Fibroblast of skin of abdomen (primary cell): ENCODE measurements around the gene LRP4.
A peak's percentile ranks its signal among the peaks of the same experiment; 100 is the strongest.

Source experiments
- DNase-seq: peaks from one replicate; pipeline ENCODE4 v3.0.0-alpha.2; 2013

The LRP4 gene

DNA sequence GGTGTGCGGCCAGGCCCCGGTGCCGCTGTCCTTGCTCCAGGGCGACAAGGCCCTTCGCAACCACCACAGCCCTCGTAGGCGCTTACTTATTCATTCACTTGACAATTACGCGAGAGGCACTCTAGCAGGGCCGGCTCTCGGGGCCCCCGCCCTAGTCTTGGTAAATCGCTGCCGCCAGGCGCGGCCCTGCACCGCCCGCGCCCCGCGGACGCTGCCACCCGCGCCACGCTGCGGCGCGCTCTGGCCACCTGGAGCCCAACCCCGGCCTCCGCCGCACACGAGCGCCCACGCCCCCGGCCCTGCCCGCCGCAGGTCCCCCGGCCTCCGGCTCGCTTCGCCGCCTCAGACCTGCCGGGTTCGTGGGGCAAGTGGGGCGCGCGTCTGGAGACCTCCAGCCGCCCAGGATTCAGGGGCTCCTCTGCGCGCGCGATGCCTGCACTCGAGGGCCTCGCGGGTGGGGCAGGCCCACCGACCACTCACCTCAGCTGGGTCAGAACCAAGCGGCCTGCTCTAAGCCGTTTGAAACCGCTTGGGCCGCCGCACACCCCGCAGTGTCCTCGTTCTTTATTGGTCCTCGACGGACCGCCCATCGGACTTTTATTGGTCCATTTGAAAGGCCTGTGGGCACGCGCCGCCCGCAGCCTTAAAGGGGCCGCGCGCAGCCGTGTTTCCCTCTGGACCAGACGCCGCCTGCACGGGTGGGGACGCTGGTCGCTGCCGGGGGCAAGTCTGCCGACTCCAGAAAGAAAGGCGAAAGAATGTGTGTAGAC is 72.4 kb downstream of the LRP4 start, which contains the start of gene CKAP5:
Gene CKAP5 (minus strand): TSS at position 541 of the 770 bp plus-strand sequence. CDS start 25,049 bp downstream, outside the sequence.
- peak; percentile 88 for DNase-seq

DNA sequence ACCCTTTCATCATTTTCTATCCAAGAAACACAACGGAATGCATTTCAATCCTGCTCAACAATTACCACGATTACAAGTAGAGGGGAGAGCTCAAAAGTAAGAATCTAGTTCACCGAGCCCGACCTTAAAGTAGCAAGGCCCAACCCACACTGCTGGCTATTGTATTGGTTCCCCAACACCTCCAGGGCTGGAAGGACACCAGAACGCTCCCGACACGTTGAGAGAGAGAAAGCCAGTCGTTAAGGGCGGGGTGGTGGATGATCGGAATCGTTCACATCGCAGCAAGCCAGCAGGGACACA is 73.0 kb downstream of the LRP4 start:
- no peak for DNase-seq

DNA sequence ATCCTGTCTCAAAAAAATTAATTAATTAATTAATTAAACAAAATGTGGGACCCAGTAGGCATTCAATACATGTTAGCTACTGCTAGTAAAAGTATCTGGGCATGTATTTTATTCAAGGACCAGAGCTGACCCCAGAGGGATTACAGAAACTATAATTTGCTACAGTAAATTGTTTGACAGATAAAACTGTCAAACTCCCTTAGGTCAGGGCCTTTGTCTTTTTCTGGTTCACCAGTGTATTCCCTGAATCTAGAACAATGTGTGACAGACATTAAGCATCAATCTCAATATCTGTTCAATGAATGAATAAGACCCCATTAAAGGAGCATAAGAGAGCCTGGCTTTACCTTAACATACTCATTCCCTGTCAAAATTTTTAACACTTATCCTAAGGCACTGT is 78.2 kb downstream of the LRP4 start:
- DNase-seq = no peak

DNA sequence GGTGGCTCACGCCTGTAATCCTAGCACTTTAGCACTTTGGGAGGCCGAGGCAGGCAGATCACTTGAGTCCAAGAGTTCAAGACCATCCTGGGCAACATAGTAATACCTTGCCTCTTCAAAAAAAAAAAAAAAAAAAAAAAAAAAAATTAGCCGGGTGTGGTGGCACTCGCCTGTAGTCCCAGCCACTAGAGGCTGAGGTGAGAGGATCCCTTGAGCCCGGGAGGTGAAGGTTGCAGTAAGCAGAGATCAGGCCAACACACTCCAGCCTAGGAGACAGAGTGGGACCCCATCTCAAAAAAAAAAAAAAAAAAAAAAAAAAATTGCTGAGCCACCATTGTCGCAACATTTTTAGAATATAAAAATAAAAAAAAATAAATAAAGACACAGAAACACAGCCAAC is 79.8 kb downstream of the LRP4 start:
- DNase-seq = no peak

DNA sequence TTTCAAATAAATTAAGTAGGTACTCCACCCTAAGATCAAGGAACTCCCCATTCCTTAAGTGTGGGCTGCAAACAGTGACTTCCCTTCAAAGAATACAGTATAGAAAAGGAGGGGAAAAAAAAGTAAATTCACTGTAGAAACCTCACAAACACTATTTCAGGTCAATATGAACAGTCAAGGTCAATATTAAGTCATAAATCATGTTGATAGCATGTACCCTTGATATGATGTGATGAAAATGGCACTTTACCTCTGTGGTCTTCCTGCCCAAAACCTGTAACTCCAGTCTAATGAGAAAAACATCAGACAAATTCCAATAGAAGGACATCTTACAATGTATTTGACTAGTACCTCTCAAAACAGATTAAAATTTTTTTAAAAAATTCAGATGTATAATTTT is 80.5 kb downstream of the LRP4 start:
- DNase-seq = no peak

DNA sequence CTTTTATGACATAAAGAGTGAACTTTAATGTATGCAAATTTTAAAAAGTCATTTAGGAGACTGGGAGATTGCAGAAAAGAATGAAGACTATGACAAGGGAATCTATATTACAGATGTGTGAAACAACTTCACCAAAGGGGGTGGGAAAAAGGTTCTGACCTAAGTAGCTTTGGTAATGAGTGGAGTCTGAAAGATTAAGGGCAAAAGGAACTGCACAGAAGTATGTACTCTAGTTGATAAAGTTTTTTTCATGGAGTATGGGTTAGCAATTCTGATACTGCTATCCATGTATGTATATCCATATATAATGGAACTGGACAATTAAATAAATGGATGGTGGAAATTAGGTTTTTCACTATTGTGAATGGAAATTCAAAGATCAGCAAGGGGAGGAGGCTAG is 81.5 kb downstream of the LRP4 start:
- DNase-seq = no peak

DNA sequence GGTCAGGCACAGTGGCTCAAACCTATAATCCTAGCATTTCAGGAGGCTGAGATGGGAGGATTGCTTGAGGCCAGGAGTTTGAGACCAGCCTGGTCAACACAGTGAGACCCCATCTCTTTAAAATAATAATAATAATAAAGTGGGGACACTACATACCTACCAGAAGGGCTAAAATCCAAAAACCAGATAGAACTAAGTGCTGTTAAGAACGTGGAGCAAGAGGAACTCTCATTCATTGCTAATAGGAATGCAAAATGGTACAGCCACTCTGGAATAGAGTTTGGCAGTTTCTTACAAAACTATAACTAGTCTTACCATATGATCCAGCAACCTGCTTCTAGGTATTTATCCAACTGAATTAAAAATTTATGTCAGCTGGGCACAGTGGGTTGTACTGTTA is 81.9 kb downstream of the LRP4 start:
- no peak for DNase-seq

DNA sequence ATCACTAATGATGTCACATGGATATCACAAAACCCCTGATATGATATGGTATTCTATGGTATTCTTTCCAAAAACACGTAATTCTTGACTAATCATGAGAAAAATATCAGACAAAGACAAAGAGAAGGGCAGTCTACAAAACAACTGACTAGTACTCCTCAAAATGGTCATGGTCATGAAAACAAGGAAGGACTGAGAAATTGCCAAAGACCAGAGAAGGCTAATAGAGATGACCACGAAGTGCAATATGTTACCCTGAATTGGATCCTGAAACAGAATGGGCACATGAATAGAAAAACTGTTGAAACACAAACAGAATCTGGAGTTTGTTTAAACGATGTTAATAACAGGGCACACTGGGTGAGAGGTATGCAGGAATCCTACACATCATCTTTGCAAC is 82.5 kb downstream of the LRP4 start:
- no peak for DNase-seq

DNA sequence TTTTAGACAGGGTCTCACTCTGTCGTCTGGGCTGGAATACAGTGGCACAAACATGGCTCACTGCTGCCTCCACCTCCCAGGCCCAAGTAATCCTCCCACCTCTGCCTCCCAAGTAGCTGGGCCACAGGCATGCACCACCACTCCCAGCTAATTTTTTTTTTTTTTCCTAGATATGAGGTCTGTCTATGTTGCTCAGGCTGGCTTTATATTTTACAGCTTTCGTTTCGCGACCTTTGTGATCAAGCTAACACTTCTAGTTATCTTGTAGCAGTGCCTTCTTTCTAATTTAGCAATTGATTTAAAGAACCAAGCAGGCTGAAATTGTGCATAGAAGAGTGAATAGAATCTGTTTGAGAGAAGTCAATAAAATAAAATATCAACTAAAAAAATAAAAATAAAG is 83.5 kb downstream of the LRP4 start:
- DNase-seq = no peak

DNA sequence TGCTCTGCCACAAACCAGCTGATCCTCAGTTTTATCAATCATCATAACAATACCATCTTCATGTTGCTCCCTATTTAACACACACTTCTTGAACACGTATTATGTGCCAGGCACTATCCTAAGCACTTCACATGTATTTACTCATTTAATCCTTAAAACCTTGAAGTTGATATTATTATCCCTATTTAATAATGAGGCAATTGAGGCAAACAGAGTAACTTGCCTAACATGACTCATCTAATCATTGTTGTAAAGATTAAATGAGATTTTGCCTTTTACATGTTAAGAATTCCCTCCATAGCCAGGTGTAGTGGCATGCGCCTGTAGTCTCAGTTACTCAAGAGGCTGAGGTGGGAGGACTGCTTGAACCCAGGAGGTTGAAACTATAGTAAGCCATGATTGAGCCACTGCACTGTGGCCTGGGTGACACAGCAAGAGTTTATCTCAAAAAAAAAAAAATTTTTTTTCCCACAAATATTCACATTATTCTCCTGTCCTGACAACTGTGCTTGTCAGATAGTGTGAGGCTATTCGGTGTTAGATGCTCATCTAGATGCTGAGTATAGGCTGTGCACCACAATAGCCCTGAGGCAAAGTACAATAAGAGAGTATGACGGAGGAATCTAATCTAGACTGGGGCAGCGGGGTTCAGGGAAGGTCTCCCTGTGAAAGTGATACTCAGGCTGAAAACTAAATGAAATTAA is 85.7 kb downstream of the LRP4 start:
- DNase-seq = no peak

DNA sequence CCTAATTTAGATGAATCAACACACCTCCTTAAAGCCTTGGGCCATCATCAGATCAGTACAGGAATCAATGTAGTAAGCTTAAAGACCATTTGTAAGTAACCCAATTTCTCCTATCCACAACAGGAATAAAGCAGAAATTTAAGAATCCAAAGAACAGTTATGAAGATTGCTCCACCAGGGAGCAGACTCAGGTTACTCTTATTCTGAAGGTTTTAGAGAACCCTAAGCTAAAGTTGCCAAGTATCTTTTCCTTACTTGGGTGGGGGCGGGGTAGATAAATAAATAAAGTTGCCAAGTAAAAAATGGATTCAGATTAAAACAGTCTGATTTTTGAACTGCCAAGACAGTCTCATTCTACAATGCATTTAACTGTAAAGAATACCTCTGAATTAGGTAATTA is 90.4 kb downstream of the LRP4 start:
- DNase-seq = no peak

DNA sequence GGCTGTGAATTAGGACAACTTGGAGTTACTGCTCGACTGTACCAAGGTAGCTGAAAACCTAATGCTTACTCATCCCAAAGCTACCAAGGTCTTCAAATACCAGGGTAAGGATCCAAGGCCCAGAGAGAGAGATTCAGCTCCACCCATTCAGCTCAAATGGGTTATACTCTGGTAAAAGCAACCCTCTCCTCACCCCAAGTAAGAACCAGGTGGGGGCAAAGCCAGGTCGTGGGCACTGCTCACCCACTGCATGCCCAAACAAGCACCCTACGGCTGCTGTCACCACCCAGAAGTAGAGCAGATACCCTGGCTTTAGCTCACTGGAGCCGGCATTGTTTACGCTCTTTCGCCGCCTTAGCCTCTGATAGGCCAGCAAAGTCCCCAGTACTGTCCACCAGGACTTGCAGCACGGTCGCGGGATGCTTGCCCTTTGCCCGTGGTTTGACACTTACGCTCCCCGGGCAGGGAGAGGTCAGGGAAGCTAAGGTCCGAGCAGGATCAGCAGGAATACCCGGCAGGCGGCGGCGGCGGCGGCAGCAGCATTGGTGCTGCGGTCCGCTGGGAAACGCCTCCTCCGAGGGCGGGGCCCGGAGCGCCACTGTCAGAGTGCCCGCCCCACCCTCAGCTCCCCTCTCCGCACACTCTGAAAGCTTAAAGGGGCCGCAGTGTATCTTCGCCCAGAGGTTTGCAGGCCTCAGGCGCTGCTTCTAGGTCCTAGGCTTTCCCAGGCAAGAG is 91.9 kb downstream of the LRP4 start:
- DNase-seq = peak; percentile 73

DNA sequence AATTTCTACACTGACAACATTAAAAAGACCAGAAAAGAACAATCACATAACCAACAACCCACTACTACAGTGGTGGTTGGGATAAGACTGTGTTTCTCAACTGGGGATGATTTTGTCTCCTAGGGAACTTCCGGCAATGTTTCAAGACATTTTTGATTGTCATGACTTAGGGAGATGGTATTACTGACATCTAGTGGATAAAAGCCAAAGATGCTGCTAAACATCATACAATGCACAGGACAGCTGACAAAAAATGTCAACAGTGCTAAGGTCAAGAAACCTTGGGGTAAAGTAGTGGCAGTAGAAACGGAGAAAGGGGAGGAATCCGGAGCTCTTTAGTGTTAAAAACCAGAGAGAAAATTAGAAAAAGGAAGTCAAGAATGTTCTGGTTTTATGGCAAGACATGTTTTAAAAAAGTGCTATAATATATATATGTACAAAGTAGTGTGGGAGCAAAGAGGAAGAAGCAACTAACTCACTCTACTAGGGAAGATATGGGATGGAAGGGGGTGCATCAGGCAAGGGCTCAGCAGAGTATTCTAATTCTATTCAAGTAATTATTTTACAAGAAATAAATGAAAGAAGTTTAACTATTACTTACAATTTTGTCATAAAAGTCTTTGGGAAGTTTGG is 109.4 kb downstream of the LRP4 start:
- DNase-seq = peak; percentile 37
